Measurements from ENCODE around the gene TRAF3IP1.

DNA sequence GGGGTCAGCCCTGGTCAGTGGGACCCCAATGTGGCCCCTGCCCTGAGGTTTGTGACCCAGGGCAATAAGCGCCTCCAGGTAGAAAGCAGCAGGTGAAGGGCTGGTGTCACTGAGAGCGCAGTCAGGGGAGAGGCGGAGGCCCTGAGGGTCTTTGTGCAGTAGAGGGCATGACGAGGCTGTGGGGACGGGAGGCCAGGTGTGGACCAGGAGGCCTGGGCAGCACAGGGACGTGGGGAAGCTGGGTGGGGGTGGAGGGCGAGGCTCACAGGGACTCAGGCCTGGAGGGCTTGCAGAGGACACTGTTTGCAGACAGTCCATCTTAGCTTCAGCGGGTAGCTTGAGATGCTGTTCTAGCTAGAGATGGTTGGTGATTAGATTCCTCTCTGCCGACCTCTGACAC lies 32.0 kb downstream of the TRAF3IP1 start:
- TF ChIP-seq, protein P1, sequence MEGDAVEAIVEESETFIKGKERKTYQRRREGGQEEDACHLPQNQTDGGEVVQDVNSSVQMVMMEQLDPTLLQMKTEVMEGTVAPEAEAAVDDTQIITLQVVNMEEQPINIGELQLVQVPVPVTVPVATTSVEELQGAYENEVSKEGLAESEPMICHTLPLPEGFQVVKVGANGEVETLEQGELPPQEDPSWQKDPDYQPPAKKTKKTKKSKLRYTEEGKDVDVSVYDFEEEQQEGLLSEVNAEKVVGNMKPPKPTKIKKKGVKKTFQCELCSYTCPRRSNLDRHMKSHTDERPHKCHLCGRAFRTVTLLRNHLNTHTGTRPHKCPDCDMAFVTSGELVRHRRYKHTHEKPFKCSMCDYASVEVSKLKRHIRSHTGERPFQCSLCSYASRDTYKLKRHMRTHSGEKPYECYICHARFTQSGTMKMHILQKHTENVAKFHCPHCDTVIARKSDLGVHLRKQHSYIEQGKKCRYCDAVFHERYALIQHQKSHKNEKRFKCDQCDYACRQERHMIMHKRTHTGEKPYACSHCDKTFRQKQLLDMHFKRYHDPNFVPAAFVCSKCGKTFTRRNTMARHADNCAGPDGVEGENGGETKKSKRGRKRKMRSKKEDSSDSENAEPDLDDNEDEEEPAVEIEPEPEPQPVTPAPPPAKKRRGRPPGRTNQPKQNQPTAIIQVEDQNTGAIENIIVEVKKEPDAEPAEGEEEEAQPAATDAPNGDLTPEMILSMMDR (IDR thresholded peaks at IDR 0.05 in 8 of 11, conservative IDR thresholded peaks at IDR 0.05 in 3 of 11) = no peak
- TF ChIP-seq POLR2A (IDR thresholded peaks at IDR 0.05) = no peak

All from spleen (tissue), 7 donors.